SK-N-SH (cell line): ENCODE measurements around the gene BBX.

Experiments
- CTCF ChIP-seq: fragments of 200-600 bp; sonication (generic); IDR thresholded peaks from 2 replicates; pipeline ENCODE4 v1.6.1; 2017; ENCODE audit warnings: antibody characterized with exemption, mild to moderate bottlenecking, moderate library complexity
- EP300 ChIP-seq, 2 experiments: IDR thresholded peaks; 2 replicates each; pipeline versions ENCODE4 v1.4.0 to v1.6.1; 2012; ENCODE audit warnings: borderline replicate concordance in 1 of 2, low read depth in 1 of 2, low read length in 1 of 2
- MAX ChIP-seq: IDR thresholded peaks from 2 replicates; pipeline ENCODE4 v1.4.0; 2012; ENCODE audit warnings: low read depth
- MEF2A ChIP-seq: IDR thresholded peaks from 2 replicates; pipeline ENCODE4 v1.4.0; 2012; ENCODE audit warnings: low read depth, borderline replicate concordance
- RAD21 ChIP-seq: IDR thresholded peaks from 2 replicates; pipeline ENCODE4 v1.6.1; 2012; ENCODE audit warnings: mild to moderate bottlenecking, low read length
- TEAD4 ChIP-seq: IDR thresholded peaks from 2 replicates; pipeline ENCODE4 v1.4.0; 2012; ENCODE audit warnings: mild to moderate bottlenecking, borderline replicate concordance; ENCODE audit not compliant: insufficient read depth
- YY1 ChIP-seq: IDR thresholded peaks from 2 replicates; pipeline ENCODE4 v1.4.0; 2012; ENCODE audit warnings: low read depth, mild to moderate bottlenecking

- no peak for TF ChIP-seq MAX
- TF ChIP-seq RAD21: no peak
- TF ChIP-seq CTCF: no peak
- no peak for TF ChIP-seq MEF2A
- no peak for TF ChIP-seq YY1
- no peak for TF ChIP-seq TEAD4
- TF ChIP-seq EP300 (IDR thresholded peaks at IDR 0.05; ENCODE audit: borderline replicate concordance in 1 of 2, low read depth in 1 of 2, low read length in 1 of 2): no peak
Measured at GRCh38 chr3:107637416-107638183, 114.8 kb downstream of the BBX start.
